ENCODE data around the gene TTC3. TPM values are rescaled to one million over a fixed set of nuclear protein-coding genes. Genes with fewer than 3 reads are reported as not detected.

TTC3 gene
- total RNA-seq, 1 experiment from 2014 or later: 123 TPM

GRCh38 chr21:37182222-37182621, 109.2 kb downstream of the TTC3 start:
- in situ Hi-C loops (cut with HindIII; ENCODE audit: low sequenced_read_pairs): no loop called here
- DNase-seq (ENCODE audit: low spot score): no peak

GRCh38 chr21:37183749-37184148, 110.7 kb downstream of the TTC3 start:
- DNase-seq (ENCODE audit: low spot score): no peak
- in situ Hi-C loops (cut with HindIII; ENCODE audit: low sequenced_read_pairs): no loop called here

- in situ Hi-C loops (cut with HindIII; ENCODE audit: low sequenced_read_pairs): no loop called here
- DNase-seq (ENCODE audit: low spot score): no peak
Measured at GRCh38 chr21:37184784-37185593, 111.9 kb downstream of the TTC3 start.

GRCh38 chr21:37186983-37187382, 113.9 kb downstream of the TTC3 start:
- in situ Hi-C loops (cut with HindIII; ENCODE audit: low sequenced_read_pairs): no loop called here
- no peak for DNase-seq (ENCODE audit: low spot score)

- in situ Hi-C loops (cut with HindIII; ENCODE audit: low sequenced_read_pairs): no loop called here
- no peak for DNase-seq (ENCODE audit: low spot score)
Measured at GRCh38 chr21:37188825-37189224, 115.8 kb downstream of the TTC3 start.

GRCh38 chr21:37192019-37192418, 119.0 kb downstream of the TTC3 start:
- DNase-seq (ENCODE audit: low spot score): no peak
- in situ Hi-C loops (cut with HindIII; ENCODE audit: low sequenced_read_pairs): no loop called here

GRCh38 chr21:37193006-37193405, 120.0 kb downstream of the TTC3 start:
- no peak for DNase-seq (ENCODE audit: low spot score)
- in situ Hi-C loops (cut with HindIII; ENCODE audit: low sequenced_read_pairs): no loop called here

GRCh38 chr21:37193676-37194075, 120.6 kb downstream of the TTC3 start:
- peak; percentile 57 for DNase-seq (ENCODE audit: low spot score)
- in situ Hi-C loops (cut with HindIII; ENCODE audit: low sequenced_read_pairs): no loop called here

- peak; percentile 25 for DNase-seq (ENCODE audit: low spot score)
- in situ Hi-C loops (cut with HindIII; ENCODE audit: low sequenced_read_pairs): no loop called here
Measured at GRCh38 chr21:37195059-37195458, 122.0 kb downstream of the TTC3 start.

GRCh38 chr21:37195610-37196009, 122.6 kb downstream of the TTC3 start:
- in situ Hi-C loops (cut with HindIII; ENCODE audit: low sequenced_read_pairs): no loop called here
- no peak for DNase-seq (ENCODE audit: low spot score)

GRCh38 chr21:37196847-37197246, 123.8 kb downstream of the TTC3 start:
- DNase-seq (ENCODE audit: low spot score): no peak
- in situ Hi-C loops (cut with HindIII; ENCODE audit: low sequenced_read_pairs): no loop called here

- DNase-seq (ENCODE audit: low spot score): no peak
- in situ Hi-C loops (cut with HindIII; ENCODE audit: low sequenced_read_pairs): no loop called here
Measured at GRCh38 chr21:37197746-37198145, 124.7 kb downstream of the TTC3 start.

GRCh38 chr21:37199057-37199924, 126.2 kb downstream of the TTC3 start:
- in situ Hi-C loops (cut with HindIII; ENCODE audit: low sequenced_read_pairs): no loop called here
- no peak for DNase-seq (ENCODE audit: low spot score)

- in situ Hi-C loops (cut with HindIII; ENCODE audit: low sequenced_read_pairs): no loop called here
- DNase-seq (ENCODE audit: low spot score): no peak
Measured at GRCh38 chr21:37200641-37201480, 127.8 kb downstream of the TTC3 start.

GRCh38 chr21:37202221-37203110, 129.4 kb downstream of the TTC3 start:
- in situ Hi-C loops (cut with HindIII; ENCODE audit: low sequenced_read_pairs): no loop called here
- no peak for DNase-seq (ENCODE audit: low spot score)

GRCh38 chr21:37204580-37204979, 131.5 kb downstream of the TTC3 start:
- in situ Hi-C loops (cut with HindIII; ENCODE audit: low sequenced_read_pairs): no loop called here
- no peak for DNase-seq (ENCODE audit: low spot score)

- DNase-seq (ENCODE audit: low spot score): no peak
- in situ Hi-C loops (cut with HindIII; ENCODE audit: low sequenced_read_pairs): no loop called here
Measured at GRCh38 chr21:37206496-37206895, 133.4 kb downstream of the TTC3 start.

GRCh38 chr21:37207441-37208009, 134.5 kb downstream of the TTC3 start:
- in situ Hi-C loops (cut with HindIII; ENCODE audit: low sequenced_read_pairs): no loop called here
- peak; percentile 77 for DNase-seq (ENCODE audit: low spot score)

Data from G401 (cell line).